ENCODE measurements around the gene SENP2. TPM values are rescaled to one million over a fixed set of nuclear protein-coding genes. Genes with fewer than 3 reads are reported as not detected.

SENP2 gene
- total RNA-seq, 1 donor from 2014 or later: 39.1 TPM

DNA sequence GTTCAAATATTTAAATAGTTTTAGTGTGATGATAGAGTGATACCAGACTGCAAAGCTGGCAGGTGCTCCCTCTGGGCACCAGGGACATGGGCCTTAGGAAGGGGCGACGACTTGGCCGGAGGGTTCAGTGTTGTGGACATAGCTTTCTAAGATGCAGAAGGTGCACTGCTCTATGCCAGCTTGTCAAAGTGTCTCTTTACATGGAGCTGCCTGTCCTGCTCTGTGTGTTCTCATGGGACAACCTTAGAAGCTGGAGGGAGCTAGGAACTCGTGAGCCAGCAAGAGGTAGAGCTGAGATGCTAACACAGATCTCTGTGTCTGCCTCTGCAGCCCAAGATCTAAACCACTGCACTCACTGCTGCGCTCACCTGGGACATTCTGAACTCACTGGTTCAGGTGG is 77.8 kb downstream of the SENP2 start:
- Histone ChIP-seq H3K4me3 (ENCODE audit: low read length in 3 of 3) (no peak overlapping the region), H3K9ac (ENCODE audit: low read depth in 1 of 3, low read length in 3 of 3) (no peak overlapping the region), H3K27me3 (ENCODE audit: control insufficient read depth in 3 of 3, insufficient read depth in 3 of 3, low read length in 3 of 3) (peaks cover 0 to 4% (median 4%) of the 10 kb centered on the region in 3 donors), H3K36me3 (ENCODE audit: control insufficient read depth in 3 of 3, insufficient read depth in 3 of 3, low read length in 3 of 3) (no peaks in the 10 kb centered on the region), H3K4me1 (ENCODE audit: control insufficient read depth in 3 of 3, insufficient read depth in 3 of 3, low read length in 3 of 3) (peaks cover 4 to 8% (median 7%) of the 10 kb centered on the region in 3 donors), H3K9me3 (ENCODE audit: control insufficient read depth in 3 of 3, low read length in 3 of 3) (no peaks in the 10 kb centered on the region), H3K27ac (ENCODE audit: low read depth, low read length) (no peak overlapping the region)

DNA sequence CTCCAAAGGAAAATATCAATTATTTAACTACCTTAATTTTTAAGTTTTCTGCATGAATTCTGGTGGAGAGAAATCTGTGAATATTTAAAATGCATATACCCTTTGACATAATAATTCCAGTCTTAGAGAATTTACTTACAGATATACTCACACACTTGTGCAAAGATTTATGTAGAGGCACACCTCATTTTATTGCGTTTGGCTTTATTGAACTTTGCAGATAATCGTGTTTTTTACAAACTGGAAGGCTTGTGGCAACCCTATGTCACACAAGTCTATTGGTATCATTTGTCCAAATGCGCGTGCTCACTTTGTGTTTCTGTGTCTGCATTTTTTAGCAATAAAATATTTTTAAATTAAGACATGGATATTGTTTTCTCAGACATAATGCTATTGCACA is 81.5 kb downstream of the SENP2 start:
- Histone ChIP-seq H3K36me3 (ENCODE audit: control insufficient read depth in 3 of 3, insufficient read depth in 3 of 3, low read length in 3 of 3) (no peaks in the 10 kb centered on the region), H3K4me1 (ENCODE audit: control insufficient read depth in 3 of 3, insufficient read depth in 3 of 3, low read length in 3 of 3) (no peaks in the 10 kb centered on the region), H3K4me3 (ENCODE audit: low read length in 3 of 3) (no peak overlapping the region), H3K27ac (ENCODE audit: low read depth, low read length) (no peak overlapping the region), H3K27me3 (ENCODE audit: control insufficient read depth in 3 of 3, insufficient read depth in 3 of 3, low read length in 3 of 3) (peaks cover 0 to 4% (median 0%) of the 10 kb centered on the region in 3 donors), H3K9me3 (ENCODE audit: control insufficient read depth in 3 of 3, low read length in 3 of 3) (no peaks in the 10 kb centered on the region), H3K9ac (ENCODE audit: low read depth in 1 of 3, low read length in 3 of 3) (no peak overlapping the region)

DNA sequence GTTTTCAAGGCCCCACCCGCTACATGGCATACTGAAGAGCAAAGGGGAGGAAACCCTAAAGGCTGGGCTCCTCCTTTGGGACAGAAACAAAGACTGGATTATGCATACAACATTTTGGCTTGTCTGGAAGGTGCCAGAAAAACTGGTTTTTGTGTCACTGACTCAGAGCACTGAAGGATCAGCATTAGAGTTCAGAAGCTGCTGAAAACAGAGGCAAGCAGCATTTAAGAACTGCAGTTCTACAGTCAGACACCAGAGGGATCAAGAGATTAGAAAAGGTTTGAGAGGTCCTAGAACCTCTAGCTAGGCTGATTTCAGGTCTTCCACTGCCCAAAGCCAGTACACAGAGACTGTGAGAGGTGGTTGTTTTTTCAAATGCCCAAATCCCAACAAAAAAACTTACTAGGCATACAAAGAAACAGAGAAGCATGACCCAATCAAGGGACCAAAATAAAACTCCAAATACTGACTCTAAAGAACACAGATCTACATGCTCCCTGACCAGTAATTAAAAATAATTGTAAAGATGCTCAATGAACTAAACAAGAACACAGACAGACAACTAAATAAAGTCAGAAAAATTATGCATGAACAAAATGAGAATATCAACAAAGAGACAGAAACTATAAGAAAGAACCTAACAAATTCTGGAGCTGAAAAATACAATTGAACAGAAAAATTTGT is 91.2 kb downstream of the SENP2 start:
- H3K4me1 ChIP-seq (ENCODE audit: control insufficient read depth in 3 of 3, insufficient read depth in 3 of 3, low read length in 3 of 3): no peaks in the 10 kb centered on the region
- H3K9ac ChIP-seq (ENCODE audit: low read depth in 1 of 3, low read length in 3 of 3): no peak overlapping the region
- H3K27me3 ChIP-seq (ENCODE audit: control insufficient read depth in 3 of 3, insufficient read depth in 3 of 3, low read length in 3 of 3): no peaks in the 10 kb centered on the region
- no peaks in the 10 kb centered on the region for H3K9me3 ChIP-seq (ENCODE audit: control insufficient read depth in 3 of 3, low read length in 3 of 3)
- no peak overlapping the region for H3K4me3 ChIP-seq (ENCODE audit: low read length in 3 of 3)
- no peaks in the 10 kb centered on the region for H3K36me3 ChIP-seq (ENCODE audit: control insufficient read depth in 3 of 3, insufficient read depth in 3 of 3, low read length in 3 of 3)
- no peak overlapping the region for H3K27ac ChIP-seq (ENCODE audit: low read depth, low read length)

DNA sequence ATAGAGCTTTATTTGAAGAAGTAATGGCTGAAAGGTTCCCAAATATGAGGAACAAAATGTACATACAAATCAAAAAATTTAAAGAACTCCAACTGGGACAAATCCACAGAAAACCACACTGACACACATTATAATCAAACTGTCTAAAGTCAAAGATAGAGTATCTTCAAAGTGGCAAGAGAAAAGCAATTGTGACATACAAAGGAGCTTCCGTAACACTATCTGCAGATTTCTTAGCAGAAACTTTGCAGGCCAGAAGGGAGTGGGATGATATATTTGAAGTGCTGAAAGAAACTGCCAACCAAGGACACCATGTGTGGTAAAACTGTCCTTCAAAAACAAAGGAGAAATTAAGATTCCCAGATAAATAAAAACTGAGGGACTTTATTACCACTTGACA is 91.9 kb downstream of the SENP2 start:
- Histone ChIP-seq H3K9ac (ENCODE audit: low read depth in 1 of 3, low read length in 3 of 3) (no peak overlapping the region), H3K4me3 (ENCODE audit: low read length in 3 of 3) (no peak overlapping the region), H3K36me3 (ENCODE audit: control insufficient read depth in 3 of 3, insufficient read depth in 3 of 3, low read length in 3 of 3) (no peaks in the 10 kb centered on the region), H3K27me3 (ENCODE audit: control insufficient read depth in 3 of 3, insufficient read depth in 3 of 3, low read length in 3 of 3) (no peaks in the 10 kb centered on the region), H3K4me1 (ENCODE audit: control insufficient read depth in 3 of 3, insufficient read depth in 3 of 3, low read length in 3 of 3) (no peaks in the 10 kb centered on the region), H3K9me3 (ENCODE audit: control insufficient read depth in 3 of 3, low read length in 3 of 3) (no peaks in the 10 kb centered on the region), H3K27ac (ENCODE audit: low read depth, low read length) (no peak overlapping the region)

DNA sequence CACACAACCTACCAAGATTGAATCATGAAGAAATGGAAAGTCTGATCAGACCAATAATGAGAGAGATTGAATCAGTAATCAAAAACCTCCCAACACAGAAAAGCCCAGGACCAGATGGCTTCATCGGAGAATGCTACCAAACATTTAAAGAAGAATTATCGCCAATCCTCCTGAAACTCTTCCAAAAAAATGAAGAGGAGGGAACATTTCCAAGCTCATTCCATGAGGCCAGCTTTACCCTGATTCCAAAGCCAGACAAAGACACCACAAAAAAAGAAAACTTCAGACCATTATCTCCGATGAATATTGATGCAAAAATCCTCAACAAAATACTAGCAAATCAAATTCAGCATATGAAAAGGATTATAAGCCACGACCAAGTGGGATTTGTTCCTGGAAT is 94.1 kb downstream of the SENP2 start:
- Histone ChIP-seq H3K27ac (ENCODE audit: low read depth, low read length) (no peak overlapping the region), H3K9me3 (ENCODE audit: control insufficient read depth in 3 of 3, low read length in 3 of 3) (no peaks in the 10 kb centered on the region), H3K4me1 (ENCODE audit: control insufficient read depth in 3 of 3, insufficient read depth in 3 of 3, low read length in 3 of 3) (no peaks in the 10 kb centered on the region)

More for the DNA sequence above, 94.1 kb downstream of the SENP2 start:
- Histone ChIP-seq H3K36me3 (ENCODE audit: control insufficient read depth in 3 of 3, insufficient read depth in 3 of 3, low read length in 3 of 3) (no peaks in the 10 kb centered on the region), H3K9ac (ENCODE audit: low read depth in 1 of 3, low read length in 3 of 3) (no peak overlapping the region), H3K27me3 (ENCODE audit: control insufficient read depth in 3 of 3, insufficient read depth in 3 of 3, low read length in 3 of 3) (no peaks in the 10 kb centered on the region), H3K4me3 (ENCODE audit: low read length in 3 of 3) (no peak overlapping the region)

Small RNA genes within 50 kb of the gene (small RNA-seq; reads per million reads assigned to genes)
- gene AC133473.1: not detected

Other genes with a start within 250 kb of the SENP2 start
- 9.9 TPM for gene MAP3K13, start 223.2 kb upstream of the SENP2 start, total RNA-seq
- gene TMEM41A, start 87.3 kb upstream of the SENP2 start, total RNA-seq: 13.6 TPM
- under 0.01 TPM for gene LIPH, start 33.7 kb upstream of the SENP2 start, total RNA-seq
- 26.6 TPM for gene IGF2BP2, start 238.7 kb downstream of the SENP2 start, total RNA-seq

All from skeletal muscle tissue (tissue), 5 donors.